DND-41 (cell line): ENCODE data around the gene BIRC5.

Experiments used
- CTCF ChIP-seq: IDR thresholded peaks from 2 replicates; pipeline ENCODE4 v1.5.1; 2012; ENCODE audit warnings: borderline replicate concordance, low read length, moderate library complexity, mild to moderate bottlenecking; ENCODE audit not compliant: poor library complexity, severe bottlenecking; ENCODE audit errors: extremely low read depth
- EZH2 ChIP-seq: IDR thresholded peaks from 3 replicates; pipeline ENCODE4 v1.6.1; 2012; ENCODE audit warnings: borderline replicate concordance, low read depth, mild to moderate bottlenecking, moderate library complexity, low read length, inconsistent platforms; ENCODE audit not compliant: severe bottlenecking

GRCh38 chr17:78273813-78274212 is 59.8 kb downstream of the BIRC5 start:
- no peak for TF ChIP-seq CTCF
- TF ChIP-seq EZH2 = no peak
